GM23338 (cell line): ENCODE measurements around the gene PAQR5. TPM values are rescaled to one million over a fixed set of nuclear protein-coding genes. Genes with fewer than 3 reads are reported as not detected.
"Not testable (repeated sequence)": the region's sequence is repeated elsewhere in the genome, so short reads cannot be mapped to it uniquely, and the experiment has no call there.

Source experiments
- ATAC-seq: fragments of 200-7000 bp; cut with Tn5 transposase; 3 replicates; pipeline ENCODE4 v1.9.1; 2020
- DNase-seq: peaks from one replicate; pipeline ENCODE4 v3.0.0-alpha.2; 2015; ENCODE audit warnings: low spot score
- H2AFZ ChIP-seq: fragments of 200-600 bp; sonication (generic); 2 replicates; pipeline ENCODE4 v1.8.0; 2016; ENCODE audit warnings: antibody characterized with exemption, mild to moderate bottlenecking, moderate library complexity
- H3F3A ChIP-seq: fragments of 200-600 bp; sonication (generic); replicated peaks from 2 replicates; pipeline ENCODE4 v1.8.0; 2017; ENCODE audit warnings: antibody characterized with exemption, mixed run types, low read depth
- H3K27ac ChIP-seq: fragments of 200-600 bp; sonication (generic); 2 replicates; pipeline ENCODE4 v1.6.1; 2016; ENCODE audit warnings: low read depth
- H3K27me3 ChIP-seq: fragments of 200-600 bp; sonication (generic); 2 replicates; pipeline ENCODE4 v1.8.0; 2016; ENCODE audit warnings: mild to moderate bottlenecking, mixed run types, moderate library complexity; ENCODE audit not compliant: insufficient read depth
- H3K36me3 ChIP-seq: fragments of 200-600 bp; sonication (generic); 2 replicates; pipeline ENCODE4 v1.8.0; 2016; ENCODE audit warnings: mild to moderate bottlenecking; ENCODE audit not compliant: insufficient read depth
- H3K4me1 ChIP-seq: fragments of 200-600 bp; sonication (generic); 2 replicates; pipeline ENCODE4 v1.8.0; 2016; ENCODE audit warnings: mild to moderate bottlenecking, moderate library complexity; ENCODE audit not compliant: insufficient read depth
- H3K4me2 ChIP-seq: fragments of 200-600 bp; sonication (generic); 2 replicates; pipeline ENCODE4 v1.7.1; 2017; ENCODE audit warnings: mixed run types
- H3K4me3 ChIP-seq: fragments of 200-600 bp; sonication (generic); 2 replicates; pipeline ENCODE4 v1.6.1; 2016; ENCODE audit warnings: mixed run types
- H3K79me2 ChIP-seq: fragments of 200-600 bp; sonication (generic); replicated peaks from 2 replicates; pipeline ENCODE4 v1.8.0; 2017; ENCODE audit warnings: mild to moderate bottlenecking; ENCODE audit not compliant: insufficient read depth
- H3K9me2 ChIP-seq: fragments of 200-600 bp; sonication (generic); 2 replicates; pipeline ENCODE4 v1.8.0; 2017; ENCODE audit not compliant: insufficient read depth
- H4K20me1 ChIP-seq: fragments of 200-600 bp; sonication (generic); replicated peaks from 2 replicates; pipeline ENCODE4 v1.8.0; 2017; ENCODE audit warnings: mild to moderate bottlenecking; ENCODE audit not compliant: insufficient read depth
- H3K27ac Mint-ChIP-seq: 2 replicates; pipeline ENCODE4 v1.8.0; 2020; ENCODE audit warnings: inconsistent platforms, mild to moderate bottlenecking, moderate library complexity, mixed read lengths
- H3K27me3 Mint-ChIP-seq: 3 replicates; pipeline ENCODE4 v1.8.0; 2022; ENCODE audit warnings: low read depth, mild to moderate bottlenecking, moderate library complexity, mixed read lengths, inconsistent platforms; ENCODE audit not compliant: insufficient read depth, poor library complexity
- H3K36me3 Mint-ChIP-seq: 3 replicates; pipeline ENCODE4 v1.8.0; 2021; ENCODE audit warnings: low read depth, mild to moderate bottlenecking, inconsistent platforms, moderate library complexity, mixed read lengths
- H3K4me1 Mint-ChIP-seq: 3 replicates; pipeline ENCODE4 v1.8.0; 2020; ENCODE audit warnings: mild to moderate bottlenecking, inconsistent platforms, mixed read lengths
- H3K4me3 Mint-ChIP-seq: 3 replicates; pipeline ENCODE4 v1.8.0; 2021; ENCODE audit warnings: moderate library complexity, mild to moderate bottlenecking, inconsistent platforms, mixed read lengths
- H3K9me3 Mint-ChIP-seq: 3 replicates; pipeline ENCODE4 v1.8.0; 2020; ENCODE audit warnings: moderate library complexity, mild to moderate bottlenecking, inconsistent platforms, mixed read lengths
- CREB1 ChIP-seq: fragments of 250-450 bp; sonication (Bioruptor Pico); IDR thresholded peaks from 2 replicates; pipeline ENCODE4 v1.5.0; 2020; ENCODE audit warnings: low read depth, mild to moderate bottlenecking, moderate library complexity
- ETS1 ChIP-seq: IDR thresholded peaks from 2 replicates; pipeline ENCODE4 v1.6.1; 2016; ENCODE audit warnings: antibody characterized with exemption
- EZH2 ChIP-seq: fragments of 200-600 bp; sonication (generic); IDR thresholded peaks from one replicate; pipeline ENCODE4 v1.8.0; 2017; ENCODE audit warnings: antibody characterized with exemption, mild to moderate bottlenecking, low read depth; ENCODE audit not compliant: unreplicated experiment
- EZH2phosphoT487 ChIP-seq: fragments of 200-600 bp; sonication (generic); IDR thresholded peaks from one replicate; pipeline ENCODE4 v1.8.1; 2018; ENCODE audit warnings: antibody characterized with exemption; ENCODE audit not compliant: unreplicated experiment
- JUNB ChIP-seq: IDR thresholded peaks from one replicate; pipeline ENCODE4 v1.6.1; 2016; ENCODE audit warnings: antibody characterized with exemption; ENCODE audit not compliant: unreplicated experiment
- NANOG ChIP-seq: IDR thresholded peaks from 2 replicates; pipeline ENCODE4 v1.6.1; 2016; ENCODE audit warnings: antibody characterized with exemption, borderline replicate concordance
- STAT1 ChIP-seq: IDR thresholded peaks from one replicate; pipeline ENCODE4 v1.6.1; 2016; ENCODE audit warnings: antibody characterized with exemption; ENCODE audit not compliant: unreplicated experiment
- ZNF114 ChIP-seq: fragments of 250-450 bp; sonication (Bioruptor Pico); IDR thresholded peaks from 2 replicates; pipeline ENCODE4 v1.5.0; 2020; ENCODE audit warnings: mild to moderate bottlenecking, moderate library complexity
- ZNF331 ChIP-seq: fragments of 250-450 bp; sonication (Bioruptor Pico); IDR thresholded peaks from 2 replicates; pipeline ENCODE4 v1.5.0; 2020; ENCODE audit warnings: low read depth, mild to moderate bottlenecking, moderate library complexity
- polyA plus RNA-seq: library from polyadenylated mRNA; unstranded; fragments of >200 nt; fragmentation: Nextera tagmentation; extraction: Ambion mirVana; gene quantifications from 2 replicates; pipeline ENCODE4 v1.2.1, GENCODE V29; 2016
- total RNA-seq: library from RNA; depleted of rRNA; stranded (reverse); fragments of >200 nt; shearing (Covaris generic); gene quantifications from 2 replicates; pipeline ENCODE4 v1.2.3, GENCODE V29; 2014
- TF ChIP-seq, protein P1 (sequence below): IDR thresholded peaks from one replicate; pipeline ENCODE4 v1.6.1; 2018; ENCODE audit warnings: antibody characterized with exemption; ENCODE audit not compliant: unreplicated experiment
- TF ChIP-seq, protein P2 (sequence below), 2 experiments: fragments of 200-600 bp in 1 of 2; sonication (generic) in 1 of 2; conservative IDR thresholded peaks; 2 replicates each; pipeline versions ENCODE4 v1.5.1 to v1.6.1; 2016 to 2017; ENCODE audit warnings: antibody characterized with exemption in 2 of 2, low read depth in 2 of 2, mild to moderate bottlenecking in 2 of 2, moderate library complexity in 1 of 2

PAQR5 gene
- total and polyA plus RNA-seq, 2 experiments from 2014 or later, result 8.7 to 14.5 TPM

- not testable (repeated sequence) for H4K20me1 ChIP-seq, H3F3A ChIP-seq, H3K9me2 ChIP-seq, H3K79me2 ChIP-seq, H3K27me3 Mint-ChIP-seq, ATAC-seq, H3K27ac ChIP-seq, H3K27me3 ChIP-seq, H3K9me3 Mint-ChIP-seq, DNase-seq, H3K4me2 ChIP-seq, H3K27ac Mint-ChIP-seq, H3K36me3 ChIP-seq, H3K4me3 ChIP-seq, H3K4me1 ChIP-seq, H2AFZ ChIP-seq, H3K36me3 Mint-ChIP-seq, H3K4me3 Mint-ChIP-seq
- H3K4me1 Mint-ChIP-seq, result peaks cover 15% of the 10 kb centered on the region
Measured at GRCh38 chr15:69382176-69382575, 83.5 kb downstream of the PAQR5 start.

- not testable (repeated sequence) for H3K4me1 ChIP-seq, H2AFZ ChIP-seq, H3K79me2 ChIP-seq, H3K9me3 Mint-ChIP-seq, H3K4me2 ChIP-seq, H3K36me3 ChIP-seq, H3K27me3 Mint-ChIP-seq, H3K27ac Mint-ChIP-seq, H3K4me3 ChIP-seq, ATAC-seq, H4K20me1 ChIP-seq, H3F3A ChIP-seq, H3K36me3 Mint-ChIP-seq, H3K4me3 Mint-ChIP-seq, H3K27me3 ChIP-seq, H3K9me2 ChIP-seq, DNase-seq, H3K27ac ChIP-seq
- peaks cover 15% of the 10 kb centered on the region for H3K4me1 Mint-ChIP-seq
Measured at GRCh38 chr15:69384066-69384465, 85.4 kb downstream of the PAQR5 start.

DNA sequence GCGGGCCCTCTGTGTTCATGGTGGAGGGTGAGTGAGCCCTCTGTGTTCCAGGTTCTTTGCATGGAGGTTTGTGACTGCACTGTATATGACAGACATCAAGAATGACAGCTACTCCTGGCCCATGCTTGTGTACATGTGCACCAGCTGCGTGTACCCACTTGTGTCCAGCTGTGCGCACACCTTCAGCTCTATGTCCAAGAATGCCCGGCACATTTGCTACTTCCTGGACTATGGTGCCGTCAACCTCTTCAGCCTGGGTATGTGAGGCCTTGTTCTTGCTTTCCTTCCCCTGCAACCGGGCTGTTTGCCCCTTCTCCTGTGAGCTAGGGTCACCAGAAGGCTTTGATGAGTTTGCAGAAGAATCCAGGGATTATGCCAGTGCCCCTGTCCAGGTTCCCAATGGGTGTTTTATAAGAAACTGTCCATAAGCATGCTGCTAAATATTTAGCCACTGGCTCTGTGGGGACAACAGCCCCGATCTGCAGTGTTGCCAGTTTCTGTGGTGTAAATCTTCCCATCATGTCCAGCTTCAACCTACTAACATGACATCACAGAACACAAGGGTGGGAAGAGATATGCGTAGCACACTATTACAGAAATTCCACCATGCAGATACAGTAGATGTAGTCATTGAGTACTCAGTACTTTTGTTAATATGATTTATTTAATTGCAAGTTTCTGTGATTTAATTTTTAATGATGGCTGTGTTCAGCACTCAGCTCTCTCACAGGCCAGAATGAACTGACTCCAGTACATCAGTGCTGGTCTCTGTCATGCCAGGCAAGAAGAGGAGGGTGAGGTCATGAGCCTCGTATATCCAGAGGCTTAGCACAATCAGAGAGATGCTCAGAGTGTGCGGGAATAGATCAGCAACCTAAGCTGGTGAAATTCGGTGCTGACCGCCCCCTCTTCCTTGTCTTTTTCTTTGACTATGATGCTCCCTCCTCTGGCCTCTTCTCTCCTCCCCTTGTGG lies 86.2 kb downstream of the PAQR5 start:
- no peak for DNase-seq
- Mint-ChIP-seq H3K9me3 (no peaks in the 10 kb centered on the region), H3K27me3 (peaks cover 2% of the 10 kb centered on the region), H3K36me3 (no peaks in the 10 kb centered on the region; the same call in 2 of the 3 replicates), H3K4me3 (no peak overlapping the region), H3K4me1 (peaks cover 15% of the 10 kb centered on the region), H3K27ac (no peak overlapping the region)
- H4K20me1 ChIP-seq, result no peaks in the 10 kb centered on the region; the same call in 1 of the 2 replicates
- H3K79me2 ChIP-seq, result no peaks in the 10 kb centered on the region
- no peaks in the 10 kb centered on the region for H3F3A ChIP-seq
- H3K4me3 ChIP-seq, result no peak overlapping the region
- no peak overlapping the region for H3K27ac ChIP-seq
- no peak overlapping the region for H3K4me2 ChIP-seq
- ATAC-seq, result no peak
- no peaks in the 10 kb centered on the region for H3K9me2 ChIP-seq
- no peaks in the 10 kb centered on the region for H3K4me1 ChIP-seq
- H3K27me3 ChIP-seq, result no peaks in the 10 kb centered on the region
- H2AFZ ChIP-seq, result no peak overlapping the region
- no peaks in the 10 kb centered on the region for H3K36me3 ChIP-seq
- TF ChIP-seq JUNB (no peak), ETS1 (no peak), EZH2phosphoT487 (no peak), CREB1 (CRISPR knock-in tag) (no peak), EZH2 (no peak), NANOG (no peak), ZNF331 (no peak), ZNF114 (CRISPR knock-in tag) (no peak), STAT1 (no peak)
- TF ChIP-seq, protein P1, sequence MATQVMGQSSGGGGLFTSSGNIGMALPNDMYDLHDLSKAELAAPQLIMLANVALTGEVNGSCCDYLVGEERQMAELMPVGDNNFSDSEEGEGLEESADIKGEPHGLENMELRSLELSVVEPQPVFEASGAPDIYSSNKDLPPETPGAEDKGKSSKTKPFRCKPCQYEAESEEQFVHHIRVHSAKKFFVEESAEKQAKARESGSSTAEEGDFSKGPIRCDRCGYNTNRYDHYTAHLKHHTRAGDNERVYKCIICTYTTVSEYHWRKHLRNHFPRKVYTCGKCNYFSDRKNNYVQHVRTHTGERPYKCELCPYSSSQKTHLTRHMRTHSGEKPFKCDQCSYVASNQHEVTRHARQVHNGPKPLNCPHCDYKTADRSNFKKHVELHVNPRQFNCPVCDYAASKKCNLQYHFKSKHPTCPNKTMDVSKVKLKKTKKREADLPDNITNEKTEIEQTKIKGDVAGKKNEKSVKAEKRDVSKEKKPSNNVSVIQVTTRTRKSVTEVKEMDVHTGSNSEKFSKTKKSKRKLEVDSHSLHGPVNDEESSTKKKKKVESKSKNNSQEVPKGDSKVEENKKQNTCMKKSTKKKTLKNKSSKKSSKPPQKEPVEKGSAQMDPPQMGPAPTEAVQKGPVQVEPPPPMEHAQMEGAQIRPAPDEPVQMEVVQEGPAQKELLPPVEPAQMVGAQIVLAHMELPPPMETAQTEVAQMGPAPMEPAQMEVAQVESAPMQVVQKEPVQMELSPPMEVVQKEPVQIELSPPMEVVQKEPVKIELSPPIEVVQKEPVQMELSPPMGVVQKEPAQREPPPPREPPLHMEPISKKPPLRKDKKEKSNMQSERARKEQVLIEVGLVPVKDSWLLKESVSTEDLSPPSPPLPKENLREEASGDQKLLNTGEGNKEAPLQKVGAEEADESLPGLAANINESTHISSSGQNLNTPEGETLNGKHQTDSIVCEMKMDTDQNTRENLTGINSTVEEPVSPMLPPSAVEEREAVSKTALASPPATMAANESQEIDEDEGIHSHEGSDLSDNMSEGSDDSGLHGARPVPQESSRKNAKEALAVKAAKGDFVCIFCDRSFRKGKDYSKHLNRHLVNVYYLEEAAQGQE, result no peak
- TF ChIP-seq, protein P2, sequence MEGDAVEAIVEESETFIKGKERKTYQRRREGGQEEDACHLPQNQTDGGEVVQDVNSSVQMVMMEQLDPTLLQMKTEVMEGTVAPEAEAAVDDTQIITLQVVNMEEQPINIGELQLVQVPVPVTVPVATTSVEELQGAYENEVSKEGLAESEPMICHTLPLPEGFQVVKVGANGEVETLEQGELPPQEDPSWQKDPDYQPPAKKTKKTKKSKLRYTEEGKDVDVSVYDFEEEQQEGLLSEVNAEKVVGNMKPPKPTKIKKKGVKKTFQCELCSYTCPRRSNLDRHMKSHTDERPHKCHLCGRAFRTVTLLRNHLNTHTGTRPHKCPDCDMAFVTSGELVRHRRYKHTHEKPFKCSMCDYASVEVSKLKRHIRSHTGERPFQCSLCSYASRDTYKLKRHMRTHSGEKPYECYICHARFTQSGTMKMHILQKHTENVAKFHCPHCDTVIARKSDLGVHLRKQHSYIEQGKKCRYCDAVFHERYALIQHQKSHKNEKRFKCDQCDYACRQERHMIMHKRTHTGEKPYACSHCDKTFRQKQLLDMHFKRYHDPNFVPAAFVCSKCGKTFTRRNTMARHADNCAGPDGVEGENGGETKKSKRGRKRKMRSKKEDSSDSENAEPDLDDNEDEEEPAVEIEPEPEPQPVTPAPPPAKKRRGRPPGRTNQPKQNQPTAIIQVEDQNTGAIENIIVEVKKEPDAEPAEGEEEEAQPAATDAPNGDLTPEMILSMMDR (conservative IDR thresholded peaks at IDR 0.05; ENCODE audit: low read depth in 2 of 2), result no peak
